MG63 (cell line): ENCODE results near the gene CDS1. TPM values are rescaled to one million over a fixed set of nuclear protein-coding genes. Genes with fewer than 3 reads are reported as not detected.
A peak's percentile ranks its signal among the peaks of the same experiment; 100 is the strongest.

ENCODE experiments used
- DNase-seq: peaks from one replicate; pipeline ENCODE4 v3.0.0-alpha.2; 2020
- H3K27me3 ChIP-seq: fragments of 250-450 bp; sonication (Bioruptor Pico); 2 replicates; pipeline ENCODE4 v1.5.1; 2020; ENCODE audit warnings: mild to moderate bottlenecking, moderate library complexity
- H3K36me3 ChIP-seq: fragments of 250-450 bp; sonication (Bioruptor Pico); 2 replicates; pipeline ENCODE4 v1.5.1; 2020; ENCODE audit warnings: mild to moderate bottlenecking, moderate library complexity
- H3K4me3 ChIP-seq: fragments of 250-450 bp; sonication (Bioruptor Pico); 2 replicates; pipeline ENCODE4 v1.5.1; 2020; ENCODE audit warnings: mild to moderate bottlenecking, moderate library complexity
- H3K9me3 ChIP-seq: fragments of 250-450 bp; sonication (Bioruptor Pico); 2 replicates; pipeline ENCODE4 v1.5.1; 2020; ENCODE audit warnings: mild to moderate bottlenecking, moderate library complexity
- total RNA-seq: library from RNA; depleted of rRNA; stranded (reverse); fragments of >200 nt; shearing (Covaris generic); gene quantifications from 2 replicates; pipeline ENCODE4 v1.2.3, GENCODE V29; 2014; ENCODE audit warnings: low replicate concordance; rRNA removed

The CDS1 gene
- total RNA-seq, 1 experiment from 2014 or later, result not detected

DNA sequence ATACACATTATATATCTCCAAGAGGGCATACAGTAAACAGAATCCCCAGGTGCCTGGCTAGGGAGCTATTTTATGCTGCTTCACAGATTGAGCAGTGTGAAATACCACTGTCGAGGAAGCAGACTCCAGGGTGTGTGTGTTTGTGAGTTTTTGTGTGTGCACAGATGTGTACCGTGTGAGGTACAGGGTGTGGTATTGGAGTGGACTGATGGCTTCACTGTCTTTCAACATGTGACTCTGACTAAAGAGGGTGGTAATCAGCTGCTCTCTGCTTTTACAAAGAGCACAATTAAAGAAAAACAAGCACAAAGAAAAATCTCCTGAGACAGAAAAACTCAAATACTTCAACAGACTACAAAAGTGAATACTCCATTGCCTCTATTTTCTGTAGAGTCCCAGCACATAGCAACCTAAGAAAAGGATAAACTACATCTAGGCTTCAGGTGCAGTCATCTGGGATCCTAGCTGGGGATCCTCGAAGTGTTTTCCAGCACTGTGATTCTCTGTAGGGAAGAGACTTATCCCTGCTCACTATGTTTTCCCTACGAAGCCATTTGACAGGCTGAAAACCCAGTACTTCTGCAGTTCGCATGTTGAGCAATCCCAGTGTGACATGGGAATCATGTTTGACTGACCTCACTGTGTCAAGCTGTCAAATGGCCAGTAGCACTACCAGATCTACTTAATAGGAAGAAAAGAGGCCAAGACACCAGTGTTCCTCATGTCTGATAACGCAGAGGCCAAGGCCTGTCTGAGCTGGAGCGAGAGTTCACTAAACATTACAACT, 100.3 kb downstream of the CDS1 start:
- peaks cover 3% of the 10 kb centered on the region for H3K36me3 ChIP-seq
- no peak for DNase-seq
- H3K27me3 ChIP-seq, result no peaks in the 10 kb centered on the region

DNA sequence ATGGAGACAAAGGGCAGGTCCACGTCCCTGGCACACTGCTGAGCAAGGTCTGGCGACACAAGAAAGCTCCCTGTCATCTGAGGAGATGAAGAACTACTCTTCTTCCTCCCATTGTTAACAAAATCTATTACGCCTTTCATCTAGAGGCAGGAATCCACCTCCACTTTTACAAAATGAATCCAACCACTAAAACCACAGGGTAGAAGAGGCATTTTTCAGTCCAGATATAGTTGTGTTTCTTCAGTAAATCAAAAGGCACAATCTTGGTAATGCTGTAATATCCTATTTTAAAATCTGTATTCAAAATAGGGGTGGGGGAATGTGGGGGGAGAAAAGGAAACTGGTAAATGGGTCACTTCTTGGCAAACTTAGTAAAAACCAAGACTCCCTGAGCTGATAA, 101.4 kb downstream of the CDS1 start:
- no peak overlapping the region for H3K4me3 ChIP-seq
- H3K9me3 ChIP-seq, result no peaks in the 10 kb centered on the region
- peaks cover 3% of the 10 kb centered on the region for H3K36me3 ChIP-seq
- no peak for DNase-seq
- no peaks in the 10 kb centered on the region for H3K27me3 ChIP-seq

More for the DNA sequence above, 100.3 kb downstream of the CDS1 start:
- Histone ChIP-seq H3K9me3 (no peaks in the 10 kb centered on the region), H3K4me3 (no peak overlapping the region)

DNA sequence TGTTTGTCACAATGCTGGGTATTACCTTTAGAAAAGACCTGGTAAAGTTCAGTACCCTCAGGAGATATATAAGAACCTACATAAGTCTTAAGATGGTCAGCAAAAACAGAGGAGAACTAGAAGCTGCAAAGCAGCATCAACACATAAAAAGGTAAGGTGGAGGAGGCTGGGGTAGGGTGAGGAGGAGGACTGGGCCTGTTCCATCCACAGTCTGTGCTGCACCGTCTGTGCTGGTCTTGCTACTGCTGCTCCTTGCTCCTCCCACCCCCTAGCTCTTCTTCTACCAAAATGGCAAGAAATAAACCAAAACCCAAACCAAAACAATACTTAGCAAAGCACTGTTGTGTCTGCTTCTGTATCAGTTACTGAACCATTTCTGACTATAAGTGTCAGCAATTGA, 102.2 kb downstream of the CDS1 start:
- no peak for DNase-seq
- peaks cover 10% of the 10 kb centered on the region for H3K36me3 ChIP-seq
- no peaks in the 10 kb centered on the region for H3K27me3 ChIP-seq
- H3K4me3 ChIP-seq, result no peak overlapping the region
- no peaks in the 10 kb centered on the region for H3K9me3 ChIP-seq

DNA sequence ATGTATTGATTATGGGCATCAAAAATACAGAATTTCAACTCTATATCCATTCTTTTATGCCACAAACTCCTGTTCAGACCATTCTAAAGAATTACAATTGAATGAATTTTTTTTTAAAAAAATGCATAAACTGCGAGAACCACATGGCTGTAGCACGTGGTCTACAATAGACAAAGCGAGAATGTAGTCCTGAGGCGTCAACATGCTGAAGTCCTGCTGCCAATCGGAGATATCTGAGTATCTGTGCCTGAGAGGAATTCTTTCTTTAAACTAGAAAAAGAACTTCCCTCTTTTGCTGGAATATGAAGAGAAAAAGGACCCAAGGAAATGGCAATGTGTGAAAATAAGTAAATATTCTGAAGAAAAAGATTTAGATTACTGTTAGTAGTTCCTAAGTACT, 105.7 kb downstream of the CDS1 start:
- Histone ChIP-seq H3K36me3 (peaks cover 9% of the 10 kb centered on the region), H3K9me3 (no peaks in the 10 kb centered on the region), H3K27me3 (no peaks in the 10 kb centered on the region), H3K4me3 (no peak overlapping the region)
- DNase-seq, result no peak

DNA sequence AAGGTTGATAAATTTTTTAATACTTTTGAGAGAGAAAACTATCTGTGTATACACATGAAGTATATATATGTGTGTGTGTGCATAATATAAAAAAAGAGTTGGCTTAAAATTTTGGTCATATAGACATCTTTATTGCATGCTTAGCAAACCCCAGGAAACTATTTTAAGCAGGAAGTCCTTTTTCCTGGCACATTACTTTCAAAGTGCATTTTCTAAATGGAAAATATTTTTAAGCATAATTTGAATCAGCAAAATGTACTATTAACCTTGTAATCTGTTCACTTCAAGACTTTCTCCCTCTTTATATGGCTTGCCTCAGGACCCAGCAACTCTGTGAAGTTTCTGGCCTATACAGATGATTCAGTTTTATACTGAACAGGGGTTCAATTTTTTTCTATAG, 106.3 kb downstream of the CDS1 start:
- H3K9me3 ChIP-seq, result no peaks in the 10 kb centered on the region
- DNase-seq, result no peak
- peaks cover 9% of the 10 kb centered on the region for H3K36me3 ChIP-seq
- H3K27me3 ChIP-seq, result no peaks in the 10 kb centered on the region
- H3K4me3 ChIP-seq, result no peak overlapping the region

DNA sequence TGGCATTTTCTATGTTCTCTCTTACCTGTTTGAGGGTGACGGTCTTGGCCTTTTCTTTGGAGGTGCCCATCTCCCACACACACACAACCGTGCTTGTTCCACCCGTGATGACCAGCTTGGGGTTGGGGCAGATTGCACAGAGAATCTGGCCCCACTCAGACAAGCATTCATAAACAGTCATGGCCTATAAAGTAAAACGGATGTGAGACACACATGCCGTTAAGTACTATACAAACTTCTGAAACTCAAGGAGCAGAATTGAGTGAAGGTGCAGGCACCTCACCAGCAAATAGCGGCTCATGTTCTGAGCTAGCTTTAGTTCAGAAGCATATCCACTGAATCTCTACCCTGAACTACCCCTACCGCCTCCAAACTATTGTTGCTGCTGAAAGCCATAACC, 107.6 kb downstream of the CDS1 start:
- Histone ChIP-seq H3K4me3 (no peak overlapping the region), H3K36me3 (peaks cover 9% of the 10 kb centered on the region)
- no peak for DNase-seq

DNA sequence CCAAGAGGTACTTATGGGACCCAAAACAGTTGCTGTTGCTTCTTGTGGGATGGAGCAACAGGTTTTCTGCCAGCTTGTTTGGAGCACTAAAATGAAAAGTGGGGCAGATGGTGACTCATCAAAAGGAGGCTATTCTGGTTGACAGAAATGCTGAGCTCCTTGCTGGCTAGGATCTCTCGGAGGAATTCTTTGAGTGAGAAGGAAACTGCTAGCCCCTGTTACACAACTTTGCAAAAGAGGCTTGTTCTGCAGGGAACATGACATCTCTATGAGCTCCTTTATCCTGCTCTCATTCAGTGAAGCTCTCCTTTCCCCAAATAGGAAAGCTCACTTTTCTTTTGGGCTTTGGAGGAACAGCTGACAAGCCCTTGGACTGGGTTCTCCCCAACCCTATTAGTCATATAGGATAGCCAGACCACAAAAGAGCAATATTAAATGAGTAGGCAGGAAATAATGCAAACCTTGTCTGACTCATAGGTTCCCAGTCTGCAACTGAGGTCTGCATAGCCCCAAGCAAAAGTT, 108.3 kb downstream of the CDS1 start:
- Histone ChIP-seq H3K4me3 (peak overlapping the region; percentile 10; the same call in 1 of the 2 replicates), H3K9me3 (no peaks in the 10 kb centered on the region), H3K36me3 (peaks cover 9% of the 10 kb centered on the region), H3K27me3 (no peaks in the 10 kb centered on the region)
- peak; percentile 43 for DNase-seq

More for the DNA sequence above, 107.6 kb downstream of the CDS1 start:
- no peaks in the 10 kb centered on the region for H3K27me3 ChIP-seq
- no peaks in the 10 kb centered on the region for H3K9me3 ChIP-seq

DNA sequence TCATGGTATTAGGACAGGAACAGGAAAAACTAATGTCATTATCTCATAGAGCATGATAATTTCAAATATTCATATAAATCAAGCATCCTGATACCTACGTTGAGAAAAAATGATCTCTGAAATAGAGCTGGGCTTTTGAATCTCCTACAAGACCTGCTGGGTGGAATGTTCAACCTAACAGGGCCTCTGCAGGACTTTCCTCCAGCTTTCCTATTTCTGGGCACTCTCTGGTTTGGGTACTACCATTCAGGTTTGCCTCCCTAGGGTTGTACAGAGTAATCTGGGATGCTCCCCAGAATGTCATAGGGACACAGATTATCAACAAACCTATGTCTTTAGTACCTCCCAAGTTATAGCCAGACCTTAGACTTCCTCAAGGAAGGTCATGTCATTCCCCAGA, 108.9 kb downstream of the CDS1 start:
- Histone ChIP-seq H3K36me3 (peaks cover 9% of the 10 kb centered on the region), H3K9me3 (no peaks in the 10 kb centered on the region), H3K27me3 (no peaks in the 10 kb centered on the region), H3K4me3 (no peak overlapping the region)
- DNase-seq, result no peak

DNA sequence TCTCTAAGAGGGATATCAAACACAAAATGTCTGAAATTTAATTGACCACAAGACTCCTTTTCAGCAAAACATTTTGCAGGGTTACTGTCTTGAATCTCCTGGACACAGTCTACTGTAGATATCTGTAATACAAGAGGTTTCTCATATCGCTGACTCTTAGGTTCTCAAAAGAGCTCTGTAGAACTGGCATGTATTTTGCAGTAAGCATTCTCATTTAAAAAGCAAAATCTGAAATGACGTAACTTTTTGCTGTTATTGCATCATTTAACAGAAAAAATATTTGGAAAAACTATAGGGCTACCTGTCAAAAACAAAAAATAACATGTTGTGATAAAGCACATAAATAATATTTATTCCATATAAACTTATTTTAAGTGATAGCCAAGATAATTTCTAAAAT, 114.2 kb downstream of the CDS1 start:
- Histone ChIP-seq H3K9me3 (no peaks in the 10 kb centered on the region), H3K36me3 (peaks cover 10% of the 10 kb centered on the region), H3K27me3 (no peaks in the 10 kb centered on the region), H3K4me3 (no peak overlapping the region)
- no peak for DNase-seq

DNA sequence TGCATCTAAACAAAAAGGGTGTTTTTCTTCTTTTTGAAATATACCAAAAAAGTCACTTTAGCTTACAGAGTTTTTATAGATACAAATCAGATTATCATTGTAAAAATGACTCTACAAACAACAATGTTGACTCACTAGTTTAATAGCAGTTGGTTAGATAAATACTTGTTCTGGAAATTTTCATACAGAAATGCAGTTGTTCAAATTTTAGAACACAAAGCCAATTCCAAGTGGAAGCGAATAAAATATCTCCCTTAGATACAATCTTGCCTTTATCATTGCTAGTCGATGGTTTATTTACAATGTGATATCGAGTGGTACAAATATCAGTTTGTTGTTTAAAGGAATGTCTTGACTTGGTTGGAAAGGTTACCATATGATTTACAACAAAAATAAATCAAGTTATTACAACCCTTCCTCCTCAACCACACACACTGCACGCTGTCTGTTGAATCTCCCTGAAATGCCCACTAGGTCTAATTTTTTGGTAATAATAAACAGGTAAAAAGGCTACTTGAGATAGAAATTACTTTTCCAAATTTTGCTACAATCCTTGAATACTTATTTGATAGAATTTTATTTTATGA, 114.8 kb downstream of the CDS1 start:
- no peaks in the 10 kb centered on the region for H3K9me3 ChIP-seq
- peaks cover 8% of the 10 kb centered on the region for H3K36me3 ChIP-seq
- no peak for DNase-seq
- no peaks in the 10 kb centered on the region for H3K27me3 ChIP-seq
- H3K4me3 ChIP-seq, result no peak overlapping the region

DNA sequence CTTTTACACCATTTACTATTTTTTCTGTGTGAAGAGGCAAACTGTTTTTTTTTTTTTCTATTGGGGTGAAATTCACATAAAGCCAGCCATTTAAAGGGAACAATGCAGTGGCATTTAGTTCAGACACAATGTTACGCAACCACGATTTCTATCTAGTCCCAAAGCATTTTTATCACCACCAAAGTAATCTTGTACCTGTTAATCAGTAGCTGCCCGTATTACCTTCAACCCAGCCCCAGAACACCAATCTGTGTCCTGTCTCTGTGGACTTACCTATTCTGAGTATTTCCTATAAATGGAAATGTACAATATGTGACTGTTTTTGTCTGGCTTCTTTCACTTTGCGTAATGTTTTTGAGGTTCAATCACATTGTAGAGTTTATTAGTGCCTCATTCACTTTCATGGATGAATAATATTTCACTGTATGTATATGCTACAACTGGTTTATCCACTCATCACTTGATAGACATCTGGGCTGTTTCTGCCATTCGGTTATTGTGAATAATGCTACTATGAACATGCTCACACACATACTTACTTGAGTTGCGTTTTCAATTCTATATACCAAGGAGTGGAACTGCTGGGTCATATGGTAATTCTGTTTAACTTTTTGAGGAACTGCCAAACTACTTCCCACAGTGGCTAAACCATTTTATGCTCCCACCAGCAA, 116.2 kb downstream of the CDS1 start:
- no peak for DNase-seq
- H3K4me3 ChIP-seq, result no peak overlapping the region
- H3K27me3 ChIP-seq, result no peaks in the 10 kb centered on the region
- H3K36me3 ChIP-seq, result peaks cover 7% of the 10 kb centered on the region
- H3K9me3 ChIP-seq, result no peaks in the 10 kb centered on the region

Other genes starting within 250 kb of the CDS1 start
- 0.52 and 2.6 TPM in 2 replicates for gene NKX6-1, start 83.8 kb upstream of the CDS1 start, total RNA-seq